IMR-90 (cell line): Measurements from ENCODE around the gene ZNF677.
"Not testable (repeated sequence)": the region's sequence is repeated elsewhere in the genome, so short reads cannot be mapped to it uniquely, and the experiment has no call there.

Experiments used
- BHLHE40 ChIP-seq: fragments of 150-350 bp; IDR thresholded peaks from 2 replicates; pipeline ENCODE4 v1.6.1; 2016; ENCODE audit warnings: mild to moderate bottlenecking, low read depth, low read length
- CEBPB ChIP-seq: IDR thresholded peaks from 2 replicates; pipeline ENCODE4 v1.6.1; 2012; ENCODE audit warnings: low read depth, low read length, improper control_type of control experiment
- FOS ChIP-seq: fragments of 150-350 bp; IDR thresholded peaks from 2 replicates; pipeline ENCODE4 v1.6.1; 2016; ENCODE audit warnings: low read depth, low read length
- MAFK ChIP-seq: IDR thresholded peaks from 2 replicates; pipeline ENCODE4 v1.6.1; 2012; ENCODE audit warnings: low read depth, low read length, improper control_type of control experiment
- MAZ ChIP-seq: IDR thresholded peaks from 2 replicates; pipeline ENCODE4 v1.6.1; 2012; ENCODE audit warnings: low read depth, mild to moderate bottlenecking, low read length, improper control_type of control experiment, moderate library complexity, borderline replicate concordance
- MXI1 ChIP-seq: IDR thresholded peaks from 2 replicates; pipeline ENCODE4 v1.6.1; 2012; ENCODE audit warnings: low read depth, mild to moderate bottlenecking, low read length, moderate library complexity, borderline replicate concordance
- POLR2A ChIP-seq: IDR thresholded peaks from 2 replicates; pipeline ENCODE4 v1.6.1; 2012; ENCODE audit warnings: mild to moderate bottlenecking, low read depth, low read length
- RAD21 ChIP-seq: IDR thresholded peaks from 2 replicates; pipeline ENCODE4 v1.6.1; 2012; ENCODE audit warnings: low read length, improper control_type of control experiment
- RCOR1 ChIP-seq: IDR thresholded peaks from 2 replicates; pipeline ENCODE4 v1.6.1; 2012; ENCODE audit warnings: mild to moderate bottlenecking, low read length, improper control_type of control experiment; ENCODE audit not compliant: insufficient replicate concordance
- RFX5 ChIP-seq: IDR thresholded peaks from 2 replicates; pipeline ENCODE4 v1.8.0; 2012; ENCODE audit warnings: low read depth, mild to moderate bottlenecking, low read length, moderate library complexity
- SMC3 ChIP-seq: fragments of 150-350 bp; IDR thresholded peaks from 2 replicates; pipeline ENCODE4 v1.6.1; 2016; ENCODE audit warnings: low read depth, mild to moderate bottlenecking, antibody characterized with exemption, low read length, moderate library complexity
- TF ChIP-seq, protein P1 (sequence below): conservative IDR thresholded peaks from 2 replicates; pipeline ENCODE4 v1.5.1; 2012; ENCODE audit warnings: mild to moderate bottlenecking, low read depth, low read length, improper control_type of control experiment
- TF ChIP-seq, protein P2 (sequence below): fragments of 150-350 bp; IDR thresholded peaks from 2 replicates; pipeline ENCODE4 v1.6.1; 2016; ENCODE audit warnings: low read depth, mild to moderate bottlenecking, low read length, moderate library complexity, borderline replicate concordance

- TF ChIP-seq, protein P1, sequence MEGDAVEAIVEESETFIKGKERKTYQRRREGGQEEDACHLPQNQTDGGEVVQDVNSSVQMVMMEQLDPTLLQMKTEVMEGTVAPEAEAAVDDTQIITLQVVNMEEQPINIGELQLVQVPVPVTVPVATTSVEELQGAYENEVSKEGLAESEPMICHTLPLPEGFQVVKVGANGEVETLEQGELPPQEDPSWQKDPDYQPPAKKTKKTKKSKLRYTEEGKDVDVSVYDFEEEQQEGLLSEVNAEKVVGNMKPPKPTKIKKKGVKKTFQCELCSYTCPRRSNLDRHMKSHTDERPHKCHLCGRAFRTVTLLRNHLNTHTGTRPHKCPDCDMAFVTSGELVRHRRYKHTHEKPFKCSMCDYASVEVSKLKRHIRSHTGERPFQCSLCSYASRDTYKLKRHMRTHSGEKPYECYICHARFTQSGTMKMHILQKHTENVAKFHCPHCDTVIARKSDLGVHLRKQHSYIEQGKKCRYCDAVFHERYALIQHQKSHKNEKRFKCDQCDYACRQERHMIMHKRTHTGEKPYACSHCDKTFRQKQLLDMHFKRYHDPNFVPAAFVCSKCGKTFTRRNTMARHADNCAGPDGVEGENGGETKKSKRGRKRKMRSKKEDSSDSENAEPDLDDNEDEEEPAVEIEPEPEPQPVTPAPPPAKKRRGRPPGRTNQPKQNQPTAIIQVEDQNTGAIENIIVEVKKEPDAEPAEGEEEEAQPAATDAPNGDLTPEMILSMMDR, result not testable (repeated sequence)
- TF ChIP-seq SMC3, MXI1, RAD21, BHLHE40, POLR2A, CEBPB, MAZ, RCOR1, FOS, RFX5, MAFK: not testable (repeated sequence)
- TF ChIP-seq, protein P2, sequence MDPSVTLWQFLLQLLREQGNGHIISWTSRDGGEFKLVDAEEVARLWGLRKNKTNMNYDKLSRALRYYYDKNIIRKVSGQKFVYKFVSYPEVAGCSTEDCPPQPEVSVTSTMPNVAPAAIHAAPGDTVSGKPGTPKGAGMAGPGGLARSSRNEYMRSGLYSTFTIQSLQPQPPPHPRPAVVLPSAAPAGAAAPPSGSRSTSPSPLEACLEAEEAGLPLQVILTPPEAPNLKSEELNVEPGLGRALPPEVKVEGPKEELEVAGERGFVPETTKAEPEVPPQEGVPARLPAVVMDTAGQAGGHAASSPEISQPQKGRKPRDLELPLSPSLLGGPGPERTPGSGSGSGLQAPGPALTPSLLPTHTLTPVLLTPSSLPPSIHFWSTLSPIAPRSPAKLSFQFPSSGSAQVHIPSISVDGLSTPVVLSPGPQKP, result not testable (repeated sequence)
These were observed 32.0 kb downstream of the ZNF677 start for GRCh38 chr19:53222716-53223115.
